T47D (cell line): ENCODE results near the gene PTPRCAP.
"Not testable (repeated sequence)": the region's sequence is repeated elsewhere in the genome, so short reads cannot be mapped to it uniquely, and the experiment has no call there.

Source experiments
- DNase-seq, 2 experiments: peaks; one replicate each; pipeline versions ENCODE4 v3.0.0 to v3.0.0-alpha.2; 2011 to 2012; ENCODE audit warnings: low read depth in 1 of 2, low spot score in 1 of 2
- JUND ChIP-seq: IDR thresholded peaks from 2 replicates; pipeline ENCODE4 v1.6.1; 2012; ENCODE audit warnings: low read depth
- in situ Hi-C: cut with HindIII; loops from 2 replicates; pipeline ENCODE4 v1.10.0; 2016; ENCODE audit warnings: low sequenced_read_pairs, low pct_unique_long_range_greater_than_20kb

Gene PTPRCAP

DNA sequence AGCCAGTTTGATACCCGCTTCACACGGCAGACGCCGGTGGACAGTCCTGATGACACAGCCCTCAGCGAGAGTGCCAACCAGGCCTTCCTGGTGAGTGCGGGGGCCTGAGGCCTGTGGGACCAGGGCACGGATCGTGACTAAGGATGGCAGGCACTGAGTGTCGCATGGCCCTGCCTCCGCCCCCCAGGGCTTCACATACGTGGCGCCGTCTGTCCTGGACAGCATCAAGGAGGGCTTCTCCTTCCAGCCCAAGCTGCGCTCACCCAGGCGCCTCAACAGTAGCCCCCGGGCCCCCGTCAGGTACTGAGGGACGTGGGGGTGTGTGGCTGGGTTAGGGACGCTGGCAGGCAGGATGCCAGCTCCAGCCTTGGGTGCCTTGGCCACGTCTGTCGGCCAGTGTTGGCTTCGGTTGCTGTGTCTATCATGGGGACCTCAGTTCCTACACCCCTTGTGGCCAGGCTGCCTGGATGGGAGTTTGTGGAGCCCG lies 3.0 kb downstream of the PTPRCAP start:
- no peak for TF ChIP-seq JUND
- in situ Hi-C loops, result no loop called here

GRCh38 chr11:67433536-67434394 lies 3.7 kb downstream of the PTPRCAP start:
- in situ Hi-C loops, result no loop called here
- TF ChIP-seq JUND, result no peak
- no peak for DNase-seq

More for the DNA sequence above, 3.0 kb downstream of the PTPRCAP start:
- DNase-seq, result no peak

- DNase-seq, result no peak
- TF ChIP-seq JUND, result no peak
- in situ Hi-C loops, result no loop called here
These were observed 4.7 kb downstream of the PTPRCAP start for GRCh38 chr11:67432655-67433349.

- in situ Hi-C loops, result no loop called here
- TF ChIP-seq JUND, result no peak
- no peak for DNase-seq
These were observed 5.9 kb downstream of the PTPRCAP start for GRCh38 chr11:67431346-67432249.

GRCh38 chr11:67429722-67430121 lies 7.8 kb downstream of the PTPRCAP start:
- in situ Hi-C loops, result no loop called here
- no peak for DNase-seq
- TF ChIP-seq JUND, result no peak

DNA sequence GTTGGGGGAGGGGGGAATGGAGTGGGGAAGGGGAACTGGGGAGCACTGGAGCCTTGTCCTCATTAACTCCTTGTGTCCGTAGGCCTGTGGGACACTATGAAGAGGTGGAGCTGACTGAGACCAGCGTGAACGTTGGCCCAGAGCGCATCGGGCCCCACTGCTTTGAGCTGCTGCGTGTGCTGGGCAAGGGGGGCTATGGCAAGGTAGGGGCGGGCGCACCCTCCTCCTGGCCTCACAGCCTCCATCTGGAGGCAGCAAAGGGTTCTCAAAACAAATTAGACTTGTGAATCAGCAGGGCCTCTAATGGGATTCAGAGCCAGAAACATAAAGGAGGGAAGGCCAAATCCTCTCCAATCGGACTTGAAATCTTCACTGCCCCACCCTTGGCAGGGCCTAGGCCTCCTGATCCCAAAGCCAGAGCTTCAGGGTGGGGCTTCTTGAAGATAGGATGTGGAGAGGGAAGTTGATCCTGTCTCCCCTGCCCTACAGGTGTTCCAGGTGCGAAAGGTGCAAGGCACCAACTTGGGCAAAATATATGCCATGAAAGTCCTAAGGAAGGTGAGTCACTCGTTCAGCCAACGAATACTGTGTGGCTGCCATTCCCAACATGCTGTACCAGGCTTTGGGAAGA lies 8.3 kb downstream of the PTPRCAP start:
- no peak for TF ChIP-seq JUND
- in situ Hi-C loops, result no loop called here
- no peak for DNase-seq

DNA sequence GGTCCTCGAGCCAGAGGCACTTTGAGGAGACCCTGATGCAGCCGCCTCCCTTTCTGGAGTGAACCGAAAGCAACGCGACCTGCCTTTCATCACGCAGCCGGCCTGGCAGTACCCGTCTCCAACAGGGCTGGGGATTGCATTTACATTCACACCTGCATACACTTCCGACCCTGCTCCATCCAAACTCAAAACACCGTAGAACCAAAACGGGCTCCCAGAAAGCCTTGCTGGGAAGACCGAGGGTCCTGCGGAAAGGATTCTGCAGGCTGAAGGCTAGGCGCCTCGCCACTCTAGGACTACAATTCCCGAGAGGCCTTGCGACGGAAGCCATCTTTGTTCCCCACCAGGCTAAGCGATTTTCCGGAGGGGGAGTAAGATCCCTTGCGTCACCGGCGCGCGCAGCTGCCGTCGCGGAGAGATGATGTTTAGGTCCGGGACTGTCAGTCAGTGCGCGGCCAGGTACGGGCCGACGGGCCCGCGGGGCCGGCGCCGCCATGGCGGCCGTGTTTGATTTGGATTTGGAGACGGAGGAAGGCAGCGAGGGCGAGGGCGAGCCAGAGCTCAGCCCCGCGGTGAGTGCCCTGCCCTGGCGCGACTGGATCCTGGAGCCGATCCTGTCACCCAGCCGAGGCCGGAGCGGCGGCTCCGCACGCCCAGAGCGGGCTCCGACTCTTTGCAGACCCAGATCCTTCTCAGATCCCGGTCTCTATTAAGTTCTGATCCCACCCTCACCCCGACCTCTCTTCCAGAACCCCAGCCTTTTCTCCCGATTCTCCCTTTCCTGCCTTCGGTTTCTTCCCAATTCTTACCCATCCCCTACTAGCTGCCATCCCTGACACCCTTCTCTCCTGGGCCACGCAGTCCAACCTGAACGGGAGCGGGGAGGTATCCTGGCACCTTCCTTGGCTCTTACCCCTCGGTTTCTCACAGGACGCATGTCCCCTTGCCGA lies 9.2 kb downstream of the PTPRCAP start, which contains the start of gene RPS6KB2:
Gene RPS6KB2 (plus strand): TSS at position 443 of the 950 bp plus-strand sequence. CDS start 52 bp downstream, at position 495.
- no peak for TF ChIP-seq JUND
- DNase-seq, result peak; percentile 99 to 100
- in situ Hi-C loops, result no loop called here

DNA sequence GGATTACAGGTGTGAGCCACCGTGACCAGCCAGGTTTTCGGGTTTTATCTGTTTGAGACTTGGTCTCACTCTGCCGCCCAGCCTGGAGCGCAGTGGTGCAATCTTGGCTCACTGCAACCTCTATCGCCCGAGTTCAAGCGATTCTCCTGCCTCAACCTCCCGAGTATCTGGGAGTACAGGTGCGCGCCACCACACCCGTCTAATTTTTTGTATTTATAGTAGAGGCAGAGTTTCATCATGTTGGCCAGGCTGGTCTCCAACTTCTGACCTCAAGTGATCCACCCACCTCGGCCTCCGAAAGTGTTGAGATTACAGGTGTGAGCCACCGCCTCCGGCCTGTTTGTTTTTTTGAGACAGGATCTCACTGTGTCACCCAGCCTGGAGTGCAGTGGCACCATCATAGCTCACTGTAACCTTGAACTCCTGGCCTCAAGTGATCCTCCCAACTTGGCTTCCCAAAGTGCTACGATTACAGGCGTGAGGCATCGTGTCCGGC lies 10.1 kb downstream of the PTPRCAP start:
- DNase-seq, in situ Hi-C loops: not testable (repeated sequence)

- no peak for DNase-seq
- no peak for TF ChIP-seq JUND
- in situ Hi-C loops, result no loop called here
These were observed 13.4 kb downstream of the PTPRCAP start for GRCh38 chr11:67423891-67424613.

DNA sequence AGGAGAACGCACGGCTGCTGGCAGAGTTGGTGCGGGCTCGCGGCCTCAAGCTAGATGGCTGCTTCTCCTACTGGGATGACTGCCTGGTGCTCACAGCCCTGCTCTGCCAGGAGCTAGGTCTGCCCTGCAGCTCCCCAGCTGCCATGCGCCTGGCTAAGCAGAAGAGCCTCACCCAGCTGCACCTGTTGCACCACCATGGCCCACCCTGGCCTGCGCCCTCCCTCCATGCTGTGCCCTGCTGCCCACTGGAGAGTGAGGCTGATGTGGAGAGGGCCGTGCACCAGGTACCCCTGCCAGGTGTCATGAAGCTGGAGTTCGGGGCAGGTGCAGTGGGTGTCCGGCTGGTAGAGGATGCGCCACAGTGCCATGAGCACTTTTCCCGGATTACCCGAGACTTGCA lies 14.0 kb downstream of the PTPRCAP start:
- DNase-seq, result no peak
- TF ChIP-seq JUND, result no peak
- in situ Hi-C loops, result no loop called here
